Ishikawa (cell line): ENCODE data around the gene EEFSEC.

Experiments used
- CEBPB ChIP-seq: IDR thresholded peaks from 2 replicates; pipeline ENCODE4 v1.6.1; 2012
- CREB1 ChIP-seq: IDR thresholded peaks from 2 replicates; pipeline ENCODE4 v1.6.1; 2012; ENCODE audit warnings: low read depth
- EP300 ChIP-seq: IDR thresholded peaks from 2 replicates; pipeline ENCODE4 v1.6.1; 2012; ENCODE audit warnings: borderline replicate concordance
- FOXM1 ChIP-seq: IDR thresholded peaks from 2 replicates; pipeline ENCODE4 v1.6.1; 2012; ENCODE audit warnings: low read depth, borderline replicate concordance
- TAF1 ChIP-seq: IDR thresholded peaks from 2 replicates; pipeline ENCODE4 v1.6.1; 2012; ENCODE audit warnings: low read depth, mild to moderate bottlenecking
- TCF12 ChIP-seq: IDR thresholded peaks from 2 replicates; pipeline ENCODE4 v1.6.1; 2012; ENCODE audit warnings: low read depth
- YY1 ChIP-seq: IDR thresholded peaks from 2 replicates; pipeline ENCODE4 v1.6.1; 2012; ENCODE audit warnings: low read depth
- ZBTB7A ChIP-seq: IDR thresholded peaks from 2 replicates; pipeline ENCODE4 v1.6.1; 2012; ENCODE audit warnings: low read depth
- TF ChIP-seq, protein P1 (sequence below): IDR thresholded peaks from 2 replicates; pipeline ENCODE4 v1.6.1; 2012
- TF ChIP-seq, protein P2 (sequence below): IDR thresholded peaks from 2 replicates; pipeline ENCODE4 v1.6.1; 2012; ENCODE audit warnings: low read depth, mild to moderate bottlenecking
- TF ChIP-seq, protein P3 (sequence below): IDR thresholded peaks from 2 replicates; pipeline ENCODE4 v1.6.1; 2012

DNA sequence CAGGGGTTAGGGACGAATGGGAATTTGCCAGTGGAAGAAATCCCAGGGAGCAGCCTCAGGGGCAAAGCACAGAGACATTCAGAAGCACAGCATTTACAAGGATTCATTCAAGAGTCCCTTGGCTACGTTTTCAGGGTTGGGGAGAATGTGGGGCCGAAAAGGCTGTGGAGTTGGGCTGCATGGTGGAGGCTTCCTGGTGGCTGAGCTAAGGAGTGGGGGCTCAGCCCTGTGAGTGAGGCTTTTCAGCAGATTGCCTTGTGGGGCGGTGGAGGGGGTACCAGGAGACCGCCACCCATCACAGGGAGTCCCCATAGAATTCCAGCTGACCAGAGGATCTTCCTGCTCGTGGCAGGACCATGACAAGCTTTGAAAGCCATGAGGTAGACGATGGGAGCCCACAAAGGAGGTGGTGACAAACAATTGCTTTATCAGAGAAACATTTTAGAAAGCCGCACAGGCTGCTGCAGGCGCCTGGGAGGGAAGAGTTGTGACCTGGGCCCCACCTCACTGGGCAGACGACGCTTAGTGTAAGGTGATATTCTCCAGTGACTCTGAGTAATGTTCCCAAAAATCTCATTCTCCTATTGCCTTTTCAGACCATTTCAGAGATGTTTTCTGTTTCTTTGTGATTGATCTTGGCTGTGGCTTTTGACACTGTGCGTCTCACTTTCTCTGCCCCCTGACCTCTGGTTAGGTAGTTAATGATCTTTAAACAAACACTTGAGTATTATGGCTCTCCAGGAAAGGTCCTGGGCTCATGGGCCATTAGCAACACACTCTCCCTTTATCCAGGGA lies 185.5 kb downstream of the EEFSEC start:
- TF ChIP-seq ZBTB7A = no peak
- TF ChIP-seq EP300 = no peak
- TF ChIP-seq CEBPB = no peak
- TF ChIP-seq CREB1 = no peak
- TF ChIP-seq, protein P1, sequence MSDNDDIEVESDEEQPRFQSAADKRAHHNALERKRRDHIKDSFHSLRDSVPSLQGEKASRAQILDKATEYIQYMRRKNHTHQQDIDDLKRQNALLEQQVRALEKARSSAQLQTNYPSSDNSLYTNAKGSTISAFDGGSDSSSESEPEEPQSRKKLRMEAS = no peak
- TF ChIP-seq, protein P2, sequence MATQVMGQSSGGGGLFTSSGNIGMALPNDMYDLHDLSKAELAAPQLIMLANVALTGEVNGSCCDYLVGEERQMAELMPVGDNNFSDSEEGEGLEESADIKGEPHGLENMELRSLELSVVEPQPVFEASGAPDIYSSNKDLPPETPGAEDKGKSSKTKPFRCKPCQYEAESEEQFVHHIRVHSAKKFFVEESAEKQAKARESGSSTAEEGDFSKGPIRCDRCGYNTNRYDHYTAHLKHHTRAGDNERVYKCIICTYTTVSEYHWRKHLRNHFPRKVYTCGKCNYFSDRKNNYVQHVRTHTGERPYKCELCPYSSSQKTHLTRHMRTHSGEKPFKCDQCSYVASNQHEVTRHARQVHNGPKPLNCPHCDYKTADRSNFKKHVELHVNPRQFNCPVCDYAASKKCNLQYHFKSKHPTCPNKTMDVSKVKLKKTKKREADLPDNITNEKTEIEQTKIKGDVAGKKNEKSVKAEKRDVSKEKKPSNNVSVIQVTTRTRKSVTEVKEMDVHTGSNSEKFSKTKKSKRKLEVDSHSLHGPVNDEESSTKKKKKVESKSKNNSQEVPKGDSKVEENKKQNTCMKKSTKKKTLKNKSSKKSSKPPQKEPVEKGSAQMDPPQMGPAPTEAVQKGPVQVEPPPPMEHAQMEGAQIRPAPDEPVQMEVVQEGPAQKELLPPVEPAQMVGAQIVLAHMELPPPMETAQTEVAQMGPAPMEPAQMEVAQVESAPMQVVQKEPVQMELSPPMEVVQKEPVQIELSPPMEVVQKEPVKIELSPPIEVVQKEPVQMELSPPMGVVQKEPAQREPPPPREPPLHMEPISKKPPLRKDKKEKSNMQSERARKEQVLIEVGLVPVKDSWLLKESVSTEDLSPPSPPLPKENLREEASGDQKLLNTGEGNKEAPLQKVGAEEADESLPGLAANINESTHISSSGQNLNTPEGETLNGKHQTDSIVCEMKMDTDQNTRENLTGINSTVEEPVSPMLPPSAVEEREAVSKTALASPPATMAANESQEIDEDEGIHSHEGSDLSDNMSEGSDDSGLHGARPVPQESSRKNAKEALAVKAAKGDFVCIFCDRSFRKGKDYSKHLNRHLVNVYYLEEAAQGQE = no peak
- no peak for TF ChIP-seq YY1
- TF ChIP-seq FOXM1 = no peak
- TF ChIP-seq TAF1 = no peak
- no peak for TF ChIP-seq TCF12
- TF ChIP-seq, protein P3, sequence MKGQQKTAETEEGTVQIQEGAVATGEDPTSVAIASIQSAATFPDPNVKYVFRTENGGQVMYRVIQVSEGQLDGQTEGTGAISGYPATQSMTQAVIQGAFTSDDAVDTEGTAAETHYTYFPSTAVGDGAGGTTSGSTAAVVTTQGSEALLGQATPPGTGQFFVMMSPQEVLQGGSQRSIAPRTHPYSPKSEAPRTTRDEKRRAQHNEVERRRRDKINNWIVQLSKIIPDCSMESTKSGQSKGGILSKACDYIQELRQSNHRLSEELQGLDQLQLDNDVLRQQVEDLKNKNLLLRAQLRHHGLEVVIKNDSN = no peak
